Measurements from ENCODE around the gene EIF3I. TPM values are rescaled to one million over a fixed set of nuclear protein-coding genes. Genes with fewer than 3 reads are reported as not detected.

Gene EIF3I
- total and polyA plus RNA-seq, 2 of the 13 experiments (the other 11 are each of a cell fraction or from before 2014, with no cell fraction given), result 210 to 223 TPM

DNA sequence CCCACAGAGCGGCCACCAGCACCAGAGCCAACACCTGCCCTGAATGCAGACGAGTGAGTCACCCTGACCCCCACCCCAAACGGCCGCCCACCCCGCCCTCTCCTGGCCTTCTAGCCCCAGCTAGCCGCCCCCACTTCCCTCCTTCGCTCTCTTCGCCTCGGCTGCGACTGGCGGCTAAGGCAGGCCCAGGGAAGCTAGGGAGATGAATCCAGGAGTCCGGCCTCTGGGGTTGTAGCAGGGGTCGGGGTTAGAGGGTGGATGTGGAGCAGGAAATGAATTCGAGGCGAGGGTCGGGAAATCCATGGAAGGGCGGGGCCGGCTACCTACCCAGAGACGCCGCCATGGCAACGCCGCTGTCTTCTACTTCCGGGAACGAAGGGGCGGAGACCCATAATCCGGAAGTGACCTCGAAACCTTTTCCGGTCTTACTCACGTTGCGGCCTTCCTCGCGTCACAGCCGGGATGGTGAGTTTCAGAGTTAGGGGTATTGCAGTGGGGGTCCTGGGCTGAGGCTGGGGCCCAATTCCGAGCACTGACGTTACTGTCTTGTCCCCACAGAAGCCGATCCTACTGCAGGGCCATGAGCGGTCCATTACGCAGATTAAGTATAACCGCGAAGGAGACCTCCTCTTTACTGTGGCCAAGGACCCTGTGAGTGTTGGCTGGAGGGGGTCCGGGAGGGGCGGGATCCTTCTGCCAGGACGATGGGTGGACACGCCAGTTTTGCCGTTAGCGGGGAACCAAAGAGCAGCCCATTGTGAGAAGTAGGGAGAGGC lies at the start of gene EIF3I, which contains the start of gene TMEM234 (continued):
- TF ChIP-seq, protein P1, sequence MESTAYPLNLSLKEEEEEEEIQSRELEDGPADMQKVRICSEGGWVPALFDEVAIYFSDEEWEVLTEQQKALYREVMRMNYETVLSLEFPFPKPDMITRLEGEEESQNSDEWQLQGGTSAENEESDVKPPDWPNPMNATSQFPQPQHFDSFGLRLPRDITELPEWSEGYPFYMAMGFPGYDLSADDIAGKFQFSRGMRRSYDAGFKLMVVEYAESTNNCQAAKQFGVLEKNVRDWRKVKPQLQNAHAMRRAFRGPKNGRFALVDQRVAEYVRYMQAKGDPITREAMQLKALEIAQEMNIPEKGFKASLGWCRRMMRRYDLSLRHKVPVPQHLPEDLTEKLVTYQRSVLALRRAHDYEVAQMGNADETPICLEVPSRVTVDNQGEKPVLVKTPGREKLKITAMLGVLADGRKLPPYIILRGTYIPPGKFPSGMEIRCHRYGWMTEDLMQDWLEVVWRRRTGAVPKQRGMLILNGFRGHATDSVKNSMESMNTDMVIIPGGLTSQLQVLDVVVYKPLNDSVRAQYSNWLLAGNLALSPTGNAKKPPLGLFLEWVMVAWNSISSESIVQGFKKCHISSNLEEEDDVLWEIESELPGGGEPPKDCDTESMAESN (CRISPR knock-in tag; conservative IDR thresholded peaks at IDR 0.05), result no peak
- TF ChIP-seq CEBPB (IDR thresholded peaks at IDR 0.05; ENCODE audit: borderline replicate concordance, low read depth, low read length) (no peak), SMC3 (IDR thresholded peaks at IDR 0.05; ENCODE audit: low read length) (no peak), NFIB (CRISPR knock-in tag; IDR thresholded peaks at IDR 0.05; ENCODE audit: borderline replicate concordance) (no peak), ZNF33A (CRISPR knock-in tag; IDR thresholded peaks at IDR 0.05; ENCODE audit: borderline replicate concordance) (no peak), AHR (CRISPR knock-in tag; IDR thresholded peaks at IDR 0.05) (no peak), ZNF343 (CRISPR knock-in tag; IDR thresholded peaks at IDR 0.05) (no peak), SIN3B (IDR thresholded peaks at IDR 0.05; ENCODE audit: low read length) (no peak), ZC3H4 (CRISPR knock-in tag; IDR thresholded peaks at IDR 0.05; ENCODE audit: borderline replicate concordance) (no peak), ZNF160 (CRISPR knock-in tag; IDR thresholded peaks at IDR 0.05) (no peak), MBNL3 (CRISPR knock-in tag; conservative IDR thresholded peaks at IDR 0.05) (no peak), ZKSCAN8 (CRISPR knock-in tag; IDR thresholded peaks at IDR 0.05; ENCODE audit: borderline replicate concordance) (no peak), KDM2A (CRISPR knock-in tag; IDR thresholded peaks at IDR 0.05; ENCODE audit: borderline replicate concordance, low read depth) (peak; percentile 79; the same call in 1 of the 2 replicates), ZNF549 (CRISPR knock-in tag; IDR thresholded peaks at IDR 0.05) (no peak), BHLHE40 (IDR thresholded peaks at IDR 0.05; ENCODE audit: low read length) (no peak), HDAC6 (IDR thresholded peaks at IDR 0.05; ENCODE audit: low read depth, low read length) (no peak), KLF6 (CRISPR knock-in tag; IDR thresholded peaks at IDR 0.05) (no peak), ZNF234 (CRISPR knock-in tag; conservative IDR thresholded peaks at IDR 0.05) (no peak), ZNF30 (CRISPR knock-in tag; IDR thresholded peaks at IDR 0.05) (no peak), RNF2 (conservative IDR thresholded peaks at IDR 0.05; ENCODE audit: low read depth) (no peak), PRMT3 (CRISPR knock-in tag; IDR thresholded peaks at IDR 0.05; ENCODE audit: borderline replicate concordance, low read depth) (no peak), MEF2D (CRISPR knock-in tag; IDR thresholded peaks at IDR 0.05) (no peak)
- TF ChIP-seq, protein P2, sequence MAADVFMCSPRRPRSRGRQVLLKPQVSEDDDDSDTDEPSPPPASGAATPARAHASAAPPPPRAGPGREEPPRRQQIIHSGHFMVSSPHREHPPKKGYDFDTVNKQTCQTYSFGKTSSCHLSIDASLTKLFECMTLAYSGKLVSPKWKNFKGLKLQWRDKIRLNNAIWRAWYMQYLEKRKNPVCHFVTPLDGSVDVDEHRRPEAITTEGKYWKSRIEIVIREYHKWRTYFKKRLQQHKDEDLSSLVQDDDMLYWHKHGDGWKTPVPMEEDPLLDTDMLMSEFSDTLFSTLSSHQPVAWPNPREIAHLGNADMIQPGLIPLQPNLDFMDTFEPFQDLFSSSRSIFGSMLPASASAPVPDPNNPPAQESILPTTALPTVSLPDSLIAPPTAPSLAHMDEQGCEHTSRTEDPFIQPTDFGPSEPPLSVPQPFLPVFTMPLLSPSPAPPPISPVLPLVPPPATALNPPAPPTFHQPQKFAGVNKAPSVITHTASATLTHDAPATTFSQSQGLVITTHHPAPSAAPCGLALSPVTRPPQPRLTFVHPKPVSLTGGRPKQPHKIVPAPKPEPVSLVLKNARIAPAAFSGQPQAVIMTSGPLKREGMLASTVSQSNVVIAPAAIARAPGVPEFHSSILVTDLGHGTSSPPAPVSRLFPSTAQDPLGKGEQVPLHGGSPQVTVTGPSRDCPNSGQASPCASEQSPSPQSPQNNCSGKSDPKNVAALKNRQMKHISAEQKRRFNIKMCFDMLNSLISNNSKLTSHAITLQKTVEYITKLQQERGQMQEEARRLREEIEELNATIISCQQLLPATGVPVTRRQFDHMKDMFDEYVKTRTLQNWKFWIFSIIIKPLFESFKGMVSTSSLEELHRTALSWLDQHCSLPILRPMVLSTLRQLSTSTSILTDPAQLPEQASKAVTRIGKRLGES (CRISPR knock-in tag; IDR thresholded peaks at IDR 0.05; ENCODE audit: borderline replicate concordance), result no peak
- TF ChIP-seq, protein P3, sequence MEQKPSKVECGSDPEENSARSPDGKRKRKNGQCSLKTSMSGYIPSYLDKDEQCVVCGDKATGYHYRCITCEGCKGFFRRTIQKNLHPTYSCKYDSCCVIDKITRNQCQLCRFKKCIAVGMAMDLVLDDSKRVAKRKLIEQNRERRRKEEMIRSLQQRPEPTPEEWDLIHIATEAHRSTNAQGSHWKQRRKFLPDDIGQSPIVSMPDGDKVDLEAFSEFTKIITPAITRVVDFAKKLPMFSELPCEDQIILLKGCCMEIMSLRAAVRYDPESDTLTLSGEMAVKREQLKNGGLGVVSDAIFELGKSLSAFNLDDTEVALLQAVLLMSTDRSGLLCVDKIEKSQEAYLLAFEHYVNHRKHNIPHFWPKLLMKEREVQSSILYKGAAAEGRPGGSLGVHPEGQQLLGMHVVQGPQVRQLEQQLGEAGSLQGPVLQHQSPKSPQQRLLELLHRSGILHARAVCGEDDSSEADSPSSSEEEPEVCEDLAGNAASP (CRISPR knock-in tag; IDR thresholded peaks at IDR 0.05; ENCODE audit: borderline replicate concordance), result no peak

Measured in HepG2 (cell line).